Activated naive CD8-positive, alpha-beta T cell treated with anti-CD3 and anti-CD28 coated beads, Interleukin-2, amount 50 U/mL, for 24 hours (primary cell): Measurements from ENCODE around the gene GABRR3.

ENCODE experiments used
- ATAC-seq: fragments of 150-1000 bp; cut with Tn5 transposase; one replicate; pipeline ENCODE4 v1.10.0; 2021
- DNase-seq: peaks from one replicate; pipeline ENCODE4 v3.0.0; 2021
- H3K27ac Mint-ChIP-seq: one replicate; pipeline ENCODE4 v1.8.0; 2021; ENCODE audit warnings: mild to moderate bottlenecking, mixed read lengths
- H3K27me3 Mint-ChIP-seq: one replicate; pipeline ENCODE4 v1.8.0; 2021; ENCODE audit warnings: mixed read lengths
- H3K36me3 Mint-ChIP-seq: one replicate; pipeline ENCODE4 v1.8.0; 2021; ENCODE audit warnings: low read depth, mixed read lengths
- H3K4me1 Mint-ChIP-seq: one replicate; pipeline ENCODE4 v1.8.0; 2021; ENCODE audit warnings: mixed read lengths
- H3K4me3 Mint-ChIP-seq: one replicate; pipeline ENCODE4 v1.8.0; 2021; ENCODE audit warnings: mild to moderate bottlenecking, moderate library complexity, mixed read lengths
- H3K9me3 Mint-ChIP-seq: one replicate; pipeline ENCODE4 v1.8.0; 2021; ENCODE audit warnings: mixed read lengths

Gene GABRR3

GRCh38 chr3:98010194-98010882 lies 24.8 kb downstream of the GABRR3 start:
- peaks cover 11% of the 10 kb centered on the region for H3K27me3 Mint-ChIP-seq

GRCh38 chr3:98008855-98009254 lies 26.3 kb downstream of the GABRR3 start:
- Mint-ChIP-seq H3K4me1 (no peaks in the 10 kb centered on the region), H3K4me3 (no peak overlapping the region), H3K27ac (no peak overlapping the region), H3K9me3 (no peaks in the 10 kb centered on the region), H3K36me3 (no peaks in the 10 kb centered on the region), H3K27me3 (peaks cover 11% of the 10 kb centered on the region)
- ATAC-seq (no peak), DNase-seq (no peak)

More at GRCh38 chr3:98010194-98010882, 24.8 kb downstream of the GABRR3 start:
- Mint-ChIP-seq H3K4me1 (no peaks in the 10 kb centered on the region), H3K27ac (no peak overlapping the region), H3K36me3 (no peaks in the 10 kb centered on the region), H3K9me3 (no peaks in the 10 kb centered on the region), H3K4me3 (no peak overlapping the region)
- no peak for DNase-seq
- ATAC-seq: no peak

GRCh38 chr3:98005438-98005837 lies 29.7 kb downstream of the GABRR3 start:
- Mint-ChIP-seq H3K27ac (no peak overlapping the region), H3K36me3 (no peaks in the 10 kb centered on the region), H3K4me3 (no peak overlapping the region), H3K9me3 (no peaks in the 10 kb centered on the region), H3K27me3 (peaks cover 9% of the 10 kb centered on the region), H3K4me1 (peaks cover 6% of the 10 kb centered on the region)
- DNase-seq: no peak
- ATAC-seq: no peak

GRCh38 chr3:98004721-98005120 lies 30.4 kb downstream of the GABRR3 start:
- Mint-ChIP-seq H3K9me3 (no peaks in the 10 kb centered on the region), H3K27me3 (peaks cover 10% of the 10 kb centered on the region), H3K36me3 (no peaks in the 10 kb centered on the region), H3K4me1 (peaks cover 6% of the 10 kb centered on the region), H3K27ac (no peak overlapping the region), H3K4me3 (no peak overlapping the region)
- ATAC-seq (no peak), DNase-seq (no peak)

GRCh38 chr3:98003306-98003969 lies 31.7 kb downstream of the GABRR3 start:
- Mint-ChIP-seq H3K4me1 (peaks cover 6% of the 10 kb centered on the region), H3K9me3 (no peaks in the 10 kb centered on the region), H3K36me3 (no peaks in the 10 kb centered on the region), H3K27ac (no peak overlapping the region), H3K27me3 (peaks cover 11% of the 10 kb centered on the region), H3K4me3 (no peak overlapping the region)
- ATAC-seq (no peak), DNase-seq (no peak)

GRCh38 chr3:98002717-98003116 lies 32.4 kb downstream of the GABRR3 start:
- no peaks in the 10 kb centered on the region for H3K36me3 Mint-ChIP-seq
- peaks cover 6% of the 10 kb centered on the region for H3K4me1 Mint-ChIP-seq
- H3K27ac Mint-ChIP-seq: no peak overlapping the region
- DNase-seq (no peak), ATAC-seq (no peak)
- no peaks in the 10 kb centered on the region for H3K9me3 Mint-ChIP-seq
- no peak overlapping the region for H3K4me3 Mint-ChIP-seq
- H3K27me3 Mint-ChIP-seq: peaks cover 11% of the 10 kb centered on the region

- Mint-ChIP-seq H3K27ac (no peak overlapping the region), H3K4me3 (no peak overlapping the region), H3K36me3 (no peaks in the 10 kb centered on the region), H3K27me3 (peaks cover 3% of the 10 kb centered on the region), H3K9me3 (no peaks in the 10 kb centered on the region), H3K4me1 (peaks cover 6% of the 10 kb centered on the region)
- DNase-seq (no peak), ATAC-seq (no peak)
Observed at GRCh38 chr3:97999994-98000393, 35.1 kb downstream of the GABRR3 start.

- no peak overlapping the region for H3K27ac Mint-ChIP-seq
- H3K36me3 Mint-ChIP-seq: no peaks in the 10 kb centered on the region
- ATAC-seq (no peak), DNase-seq (no peak)
- H3K9me3 Mint-ChIP-seq: no peaks in the 10 kb centered on the region
- peaks cover 6% of the 10 kb centered on the region for H3K4me1 Mint-ChIP-seq
- peaks cover 3% of the 10 kb centered on the region for H3K27me3 Mint-ChIP-seq
- H3K4me3 Mint-ChIP-seq: no peak overlapping the region
Observed at GRCh38 chr3:97999103-97999502, 36.0 kb downstream of the GABRR3 start.

- no peak overlapping the region for H3K27ac Mint-ChIP-seq
- no peak for DNase-seq
- ATAC-seq: no peak
- H3K27me3 Mint-ChIP-seq: peaks cover 3% of the 10 kb centered on the region
- H3K9me3 Mint-ChIP-seq: no peaks in the 10 kb centered on the region
- H3K4me1 Mint-ChIP-seq: no peaks in the 10 kb centered on the region
- no peak overlapping the region for H3K4me3 Mint-ChIP-seq
- H3K36me3 Mint-ChIP-seq: no peaks in the 10 kb centered on the region
Observed at GRCh38 chr3:97996988-97997387, 38.1 kb downstream of the GABRR3 start.

- Mint-ChIP-seq H3K4me1 (peaks cover 17% of the 10 kb centered on the region), H3K9me3 (no peaks in the 10 kb centered on the region), H3K36me3 (no peaks in the 10 kb centered on the region), H3K27ac (no peak overlapping the region), H3K4me3 (no peak overlapping the region), H3K27me3 (no peaks in the 10 kb centered on the region)
- ATAC-seq (no peak), DNase-seq (no peak)
Observed at GRCh38 chr3:97994328-97994945, 40.7 kb downstream of the GABRR3 start.

- ATAC-seq: no peak
- Mint-ChIP-seq H3K4me3 (no peak overlapping the region), H3K27ac (no peak overlapping the region), H3K9me3 (peaks cover under 1% of the 10 kb centered on the region), H3K27me3 (no peaks in the 10 kb centered on the region), H3K36me3 (no peaks in the 10 kb centered on the region), H3K4me1 (peaks cover 17% of the 10 kb centered on the region)
- no peak for DNase-seq
Observed at GRCh38 chr3:97993526-97993925, 41.6 kb downstream of the GABRR3 start.

GRCh38 chr3:97992547-97993173 lies 42.5 kb downstream of the GABRR3 start:
- no peaks in the 10 kb centered on the region for H3K36me3 Mint-ChIP-seq
- H3K27me3 Mint-ChIP-seq: no peaks in the 10 kb centered on the region
- ATAC-seq (no peak), DNase-seq (no peak)
- peaks cover 17% of the 10 kb centered on the region for H3K4me1 Mint-ChIP-seq
- H3K4me3 Mint-ChIP-seq: no peak overlapping the region
- H3K27ac Mint-ChIP-seq: no peak overlapping the region
- peaks cover 5% of the 10 kb centered on the region for H3K9me3 Mint-ChIP-seq

- H3K4me3 Mint-ChIP-seq: no peak overlapping the region
- DNase-seq: no peak
- H3K36me3 Mint-ChIP-seq: no peaks in the 10 kb centered on the region
Observed at GRCh38 chr3:97991293-97991682, 43.8 kb downstream of the GABRR3 start.

GRCh38 chr3:97990624-97991292 lies 44.4 kb downstream of the GABRR3 start:
- no peak for DNase-seq

More at GRCh38 chr3:97991293-97991682, 43.8 kb downstream of the GABRR3 start:
- no peaks in the 10 kb centered on the region for H3K27me3 Mint-ChIP-seq
- peaks cover 5% of the 10 kb centered on the region for H3K9me3 Mint-ChIP-seq
- no peak for ATAC-seq
- H3K4me1 Mint-ChIP-seq: peaks cover 17% of the 10 kb centered on the region
- H3K27ac Mint-ChIP-seq: no peak overlapping the region

More at GRCh38 chr3:97990624-97991292, 44.4 kb downstream of the GABRR3 start:
- peaks cover 17% of the 10 kb centered on the region for H3K4me1 Mint-ChIP-seq
- no peaks in the 10 kb centered on the region for H3K27me3 Mint-ChIP-seq
- no peak for ATAC-seq
- H3K9me3 Mint-ChIP-seq: peaks cover 5% of the 10 kb centered on the region
- H3K36me3 Mint-ChIP-seq: no peaks in the 10 kb centered on the region
- no peak overlapping the region for H3K4me3 Mint-ChIP-seq
- no peak overlapping the region for H3K27ac Mint-ChIP-seq
